GM06990 (cell line): ENCODE measurements around the gene DUSP10.

Source experiments
- DNase-seq: peaks from one replicate; pipeline ENCODE4 v3.0.0-alpha.2; 2011; ENCODE audit not compliant: insufficient read length; ENCODE audit errors: extremely low read depth
- H3K27me3 ChIP-seq: replicated peaks from 2 replicates; pipeline ENCODE4 v1.6.0; 2011; ENCODE audit warnings: low read length; ENCODE audit not compliant: control insufficient read depth, insufficient read depth
- H3K36me3 ChIP-seq: 2 replicates; pipeline ENCODE4 v1.5.1; 2011; ENCODE audit warnings: low read length; ENCODE audit not compliant: control insufficient read depth, insufficient read depth
- H3K4me3 ChIP-seq: replicated peaks from 2 replicates; pipeline ENCODE4 v1.5.1; 2011; ENCODE audit warnings: low read depth, mild to moderate bottlenecking, control low read depth, low read length
- TF ChIP-seq, protein P1 (sequence below): IDR thresholded peaks from 2 replicates; pipeline ENCODE4 v1.5.1; 2011; ENCODE audit warnings: low read length, control low read depth, mild to moderate bottlenecking, inconsistent platforms; ENCODE audit not compliant: insufficient read depth, poor library complexity, severe bottlenecking

Gene DUSP10

DNA sequence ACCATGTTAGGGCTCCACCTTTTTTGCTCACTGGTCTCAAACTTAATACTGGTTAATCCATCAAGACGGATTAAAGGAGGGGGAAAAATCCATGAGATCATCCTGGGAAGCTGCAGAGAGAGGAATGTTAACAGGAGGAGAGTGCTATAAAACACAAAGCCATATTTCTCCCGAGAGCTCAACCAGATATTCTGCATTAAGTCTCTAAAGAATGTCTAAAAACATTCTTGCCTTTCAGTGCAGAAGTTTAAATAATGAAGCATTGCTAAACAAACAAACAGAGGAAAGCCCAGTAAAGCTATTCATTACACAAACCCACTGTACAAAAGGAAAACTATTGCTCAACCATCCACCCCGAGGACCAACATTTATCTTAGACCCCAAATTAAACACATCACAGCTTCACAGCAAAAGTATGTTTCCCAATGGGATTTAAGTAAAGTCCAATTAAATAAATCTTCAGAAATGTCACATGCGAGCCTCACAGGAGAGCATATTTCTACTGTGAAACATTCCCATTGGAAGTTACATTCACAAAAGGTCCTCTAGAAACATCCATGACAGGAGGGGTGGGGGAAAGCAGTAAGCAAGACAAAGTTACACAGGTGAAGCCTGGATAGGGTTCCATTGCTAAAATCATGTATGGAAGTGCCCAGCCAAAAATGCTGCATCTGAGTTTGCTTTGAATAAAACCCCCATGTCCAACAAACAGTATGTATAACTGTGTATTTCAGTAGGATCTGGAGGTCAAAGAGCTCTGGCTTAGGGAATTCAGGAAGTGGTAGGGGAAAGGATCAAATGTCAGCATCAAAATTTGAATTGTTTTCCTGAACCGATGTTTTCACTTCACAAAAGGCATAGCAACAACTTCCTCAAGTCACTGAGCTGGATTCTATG is 23.3 kb downstream of the DUSP10 start:
- Histone ChIP-seq H3K36me3 (peaks cover 6% of the 10 kb centered on the region), H3K4me3 (no peak overlapping the region), H3K27me3 (no peaks in the 10 kb centered on the region)
- no peak for DNase-seq
- TF ChIP-seq, protein P1, sequence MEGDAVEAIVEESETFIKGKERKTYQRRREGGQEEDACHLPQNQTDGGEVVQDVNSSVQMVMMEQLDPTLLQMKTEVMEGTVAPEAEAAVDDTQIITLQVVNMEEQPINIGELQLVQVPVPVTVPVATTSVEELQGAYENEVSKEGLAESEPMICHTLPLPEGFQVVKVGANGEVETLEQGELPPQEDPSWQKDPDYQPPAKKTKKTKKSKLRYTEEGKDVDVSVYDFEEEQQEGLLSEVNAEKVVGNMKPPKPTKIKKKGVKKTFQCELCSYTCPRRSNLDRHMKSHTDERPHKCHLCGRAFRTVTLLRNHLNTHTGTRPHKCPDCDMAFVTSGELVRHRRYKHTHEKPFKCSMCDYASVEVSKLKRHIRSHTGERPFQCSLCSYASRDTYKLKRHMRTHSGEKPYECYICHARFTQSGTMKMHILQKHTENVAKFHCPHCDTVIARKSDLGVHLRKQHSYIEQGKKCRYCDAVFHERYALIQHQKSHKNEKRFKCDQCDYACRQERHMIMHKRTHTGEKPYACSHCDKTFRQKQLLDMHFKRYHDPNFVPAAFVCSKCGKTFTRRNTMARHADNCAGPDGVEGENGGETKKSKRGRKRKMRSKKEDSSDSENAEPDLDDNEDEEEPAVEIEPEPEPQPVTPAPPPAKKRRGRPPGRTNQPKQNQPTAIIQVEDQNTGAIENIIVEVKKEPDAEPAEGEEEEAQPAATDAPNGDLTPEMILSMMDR = no peak

DNA sequence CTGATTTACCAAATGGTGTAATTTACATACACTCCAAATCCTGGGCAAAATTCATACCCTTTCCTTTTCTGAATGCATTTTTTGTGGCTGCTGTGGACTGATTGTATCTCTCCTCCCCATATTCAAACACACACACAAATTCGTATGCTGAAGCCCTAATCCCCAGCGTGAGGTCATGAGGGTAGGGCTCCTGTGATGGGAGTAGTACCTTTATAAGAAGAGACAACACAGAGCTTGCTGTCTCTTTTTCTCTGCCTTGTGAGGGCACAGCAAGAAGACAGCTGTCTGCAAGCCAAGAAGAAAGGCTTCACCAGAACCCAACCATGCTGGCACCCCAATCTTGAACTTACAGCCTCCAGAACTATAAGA is 24.4 kb downstream of the DUSP10 start:
- no peak for DNase-seq
- TF ChIP-seq, protein P1 = no peak
- H3K4me3 ChIP-seq = no peak overlapping the region
- H3K36me3 ChIP-seq = peaks cover 3% of the 10 kb centered on the region
- no peaks in the 10 kb centered on the region for H3K27me3 ChIP-seq

DNA sequence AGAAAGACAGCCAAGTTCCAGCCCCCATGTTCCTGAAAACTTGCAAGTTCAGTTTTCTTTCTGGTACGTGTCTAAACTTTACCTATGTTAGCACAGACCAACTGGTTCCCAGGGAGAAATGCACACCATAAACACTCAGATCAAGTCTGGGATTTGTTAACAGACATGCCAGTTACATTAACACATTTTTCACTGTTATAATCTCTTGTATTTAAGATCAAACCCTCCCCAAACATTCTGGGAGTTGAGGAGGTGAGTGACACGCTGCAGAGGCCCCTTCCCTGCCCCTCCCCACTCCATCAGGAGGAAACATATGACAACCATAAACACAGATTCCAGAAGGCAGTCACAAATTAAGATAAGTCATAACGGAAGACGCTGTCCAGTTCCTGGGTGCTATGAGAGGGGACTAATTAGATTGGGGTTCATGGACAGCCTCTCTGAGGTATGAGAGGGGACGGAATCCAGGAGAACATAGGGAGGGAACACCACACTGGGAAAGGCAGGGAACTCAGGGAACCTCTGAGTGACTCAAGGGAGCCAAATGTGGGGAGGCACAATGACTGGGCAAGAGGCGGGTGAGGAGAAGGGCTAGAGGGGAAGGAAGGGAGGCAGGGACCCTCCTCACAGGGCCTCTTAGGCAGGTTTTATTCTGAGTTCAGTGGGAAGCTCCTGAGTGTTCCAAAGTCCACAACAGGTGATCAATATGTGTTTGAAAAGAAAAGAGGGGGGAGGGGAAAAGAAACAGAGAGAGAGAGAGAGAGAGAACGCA is 25.0 kb downstream of the DUSP10 start:
- no peak overlapping the region for H3K4me3 ChIP-seq
- DNase-seq = no peak
- TF ChIP-seq, protein P1 = no peak

GRCh38 chr1:221715321-221716169 is 26.3 kb downstream of the DUSP10 start:
- DNase-seq = no peak
- H3K4me3 ChIP-seq = no peak overlapping the region
- H3K27me3 ChIP-seq = no peaks in the 10 kb centered on the region
- H3K36me3 ChIP-seq = peaks cover 1% of the 10 kb centered on the region
- TF ChIP-seq, protein P1 = no peak

More for the DNA sequence above, 25.0 kb downstream of the DUSP10 start:
- H3K27me3 ChIP-seq = no peaks in the 10 kb centered on the region
- H3K36me3 ChIP-seq = peaks cover 3% of the 10 kb centered on the region
